ENCODE measurements around the gene DMRTB1.

- TF ChIP-seq CTCF (IDR thresholded peaks at IDR 0.05), result no peak
- TF ChIP-seq POLR2A (IDR thresholded peaks at IDR 0.05), result no peak
Observed at GRCh38 chr1:53486395-53487026, 27.3 kb downstream of the DMRTB1 start.

All from right lobe of liver (tissue), 4 donors.